GM04504 (cell line): ENCODE results near the gene FOXK2.
"Not testable (repeated sequence)": the region's sequence is repeated elsewhere in the genome, so short reads cannot be mapped to it uniquely, and the experiment has no call there.

Experiments used
- DNase-seq: peaks from one replicate; pipeline ENCODE4 v3.0.0-alpha.2; 2012; ENCODE audit warnings: low read depth

FOXK2 gene

GRCh38 chr17:82495844-82496528 lies 23.5 kb upstream of the FOXK2 start:
- DNase-seq, result no peak

GRCh38 chr17:82496529-82497434 lies 22.8 kb upstream of the FOXK2 start:
- DNase-seq, result peak; percentile 84

GRCh38 chr17:82497483-82498405 lies 21.8 kb upstream of the FOXK2 start:
- no peak for DNase-seq

GRCh38 chr17:82502207-82502606 lies 17.3 kb upstream of the FOXK2 start:
- DNase-seq, result peak; percentile 61

- DNase-seq, result no peak
These were observed 16.3 kb upstream of the FOXK2 start for GRCh38 chr17:82503094-82503727.

- DNase-seq, result no peak
These were observed 15.7 kb upstream of the FOXK2 start for GRCh38 chr17:82503728-82504308.

- DNase-seq, result no peak
These were observed 14.2 kb upstream of the FOXK2 start for GRCh38 chr17:82505296-82505695.

- not testable (repeated sequence) for DNase-seq
These were observed 13.1 kb upstream of the FOXK2 start for GRCh38 chr17:82506402-82506801.

GRCh38 chr17:82507631-82508175 lies 11.8 kb upstream of the FOXK2 start:
- DNase-seq, result no peak

- DNase-seq, result not testable (repeated sequence)
These were observed 7.9 kb upstream of the FOXK2 start for GRCh38 chr17:82511642-82512041.

- not testable (repeated sequence) for DNase-seq
These were observed 5.7 kb upstream of the FOXK2 start for GRCh38 chr17:82513864-82514263.

- no peak for DNase-seq
These were observed 2.2 kb upstream of the FOXK2 start for GRCh38 chr17:82517230-82517865.

GRCh38 chr17:82519971-82520903 lies 705 bp downstream of the FOXK2 start:
- no peak for DNase-seq

GRCh38 chr17:82524540-82524939 lies 5.0 kb downstream of the FOXK2 start:
- no peak for DNase-seq

GRCh38 chr17:82525712-82526111 lies 6.2 kb downstream of the FOXK2 start:
- no peak for DNase-seq

- DNase-seq, result no peak
These were observed 8.4 kb downstream of the FOXK2 start for GRCh38 chr17:82527898-82528297.

GRCh38 chr17:82528484-82529265 lies 9.1 kb downstream of the FOXK2 start:
- peak; percentile 35 for DNase-seq

GRCh38 chr17:82529914-82530300 lies 10.4 kb downstream of the FOXK2 start:
- DNase-seq, result no peak
